Measurements from ENCODE around the gene NOS2.

- TF ChIP-seq, protein P1, sequence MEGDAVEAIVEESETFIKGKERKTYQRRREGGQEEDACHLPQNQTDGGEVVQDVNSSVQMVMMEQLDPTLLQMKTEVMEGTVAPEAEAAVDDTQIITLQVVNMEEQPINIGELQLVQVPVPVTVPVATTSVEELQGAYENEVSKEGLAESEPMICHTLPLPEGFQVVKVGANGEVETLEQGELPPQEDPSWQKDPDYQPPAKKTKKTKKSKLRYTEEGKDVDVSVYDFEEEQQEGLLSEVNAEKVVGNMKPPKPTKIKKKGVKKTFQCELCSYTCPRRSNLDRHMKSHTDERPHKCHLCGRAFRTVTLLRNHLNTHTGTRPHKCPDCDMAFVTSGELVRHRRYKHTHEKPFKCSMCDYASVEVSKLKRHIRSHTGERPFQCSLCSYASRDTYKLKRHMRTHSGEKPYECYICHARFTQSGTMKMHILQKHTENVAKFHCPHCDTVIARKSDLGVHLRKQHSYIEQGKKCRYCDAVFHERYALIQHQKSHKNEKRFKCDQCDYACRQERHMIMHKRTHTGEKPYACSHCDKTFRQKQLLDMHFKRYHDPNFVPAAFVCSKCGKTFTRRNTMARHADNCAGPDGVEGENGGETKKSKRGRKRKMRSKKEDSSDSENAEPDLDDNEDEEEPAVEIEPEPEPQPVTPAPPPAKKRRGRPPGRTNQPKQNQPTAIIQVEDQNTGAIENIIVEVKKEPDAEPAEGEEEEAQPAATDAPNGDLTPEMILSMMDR (IDR thresholded peaks at IDR 0.05): no peak
- TF ChIP-seq POLR2A (IDR thresholded peaks at IDR 0.05) (no peak), EP300 (IDR thresholded peaks at IDR 0.05; ENCODE audit: low read depth) (no peak)
These were observed 21.0 kb upstream of the NOS2 start for GRCh38 chr17:27821318-27821717.

Data from transverse colon (tissue), 3 donors.